ENCODE results near the gene DNAJC27.

DNAJC27 gene

DNA sequence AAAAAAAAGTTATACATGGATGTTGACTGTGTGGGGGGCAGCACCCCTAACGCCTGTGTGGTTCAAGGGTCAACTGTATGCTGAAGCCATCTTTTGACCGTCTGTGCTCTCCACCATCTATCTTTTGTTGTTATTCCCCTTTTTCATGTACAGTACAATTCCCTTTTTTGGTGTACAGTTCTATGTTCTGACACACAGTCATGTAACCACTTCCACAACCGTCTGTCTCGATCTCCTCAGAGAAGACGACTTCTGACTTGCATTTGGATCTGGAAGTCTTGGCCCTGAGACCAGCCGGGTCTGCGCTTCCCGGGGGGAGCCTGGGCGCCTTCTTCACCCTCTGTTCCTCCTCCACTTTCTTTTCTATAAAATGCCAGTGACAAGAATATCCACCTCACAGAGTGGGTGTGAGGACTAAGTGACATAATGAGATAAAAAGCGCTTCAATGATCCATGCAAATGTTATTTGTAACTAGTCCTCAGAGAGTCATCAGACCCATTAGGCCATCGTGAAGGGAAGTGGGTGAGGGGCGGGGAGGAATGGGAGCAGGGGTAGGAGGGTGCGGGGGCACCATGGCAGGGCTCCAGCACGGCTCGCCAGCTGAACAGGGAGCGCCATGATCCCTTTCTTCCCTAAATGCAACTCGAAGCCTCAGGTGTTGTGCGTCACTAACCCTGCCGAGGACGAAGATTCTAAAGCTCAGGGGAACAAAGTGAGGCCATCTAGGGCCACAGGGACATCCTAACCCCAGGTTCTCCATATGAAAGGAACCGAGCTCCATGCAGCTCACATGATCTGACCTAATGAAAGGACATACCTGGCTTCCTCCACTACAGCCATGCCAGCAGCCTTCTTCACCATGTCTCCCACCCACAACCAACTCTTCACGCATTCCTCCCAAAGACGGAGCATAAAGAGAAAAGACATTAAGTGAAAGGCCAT, 68.3 kb downstream of the DNAJC27 start:
- DNase-seq: peak in 1 of 2 donors; percentile 31

- DNase-seq: no peak
Observed at GRCh38 chr2:24899361-24899910, 72.3 kb downstream of the DNAJC27 start.

DNA sequence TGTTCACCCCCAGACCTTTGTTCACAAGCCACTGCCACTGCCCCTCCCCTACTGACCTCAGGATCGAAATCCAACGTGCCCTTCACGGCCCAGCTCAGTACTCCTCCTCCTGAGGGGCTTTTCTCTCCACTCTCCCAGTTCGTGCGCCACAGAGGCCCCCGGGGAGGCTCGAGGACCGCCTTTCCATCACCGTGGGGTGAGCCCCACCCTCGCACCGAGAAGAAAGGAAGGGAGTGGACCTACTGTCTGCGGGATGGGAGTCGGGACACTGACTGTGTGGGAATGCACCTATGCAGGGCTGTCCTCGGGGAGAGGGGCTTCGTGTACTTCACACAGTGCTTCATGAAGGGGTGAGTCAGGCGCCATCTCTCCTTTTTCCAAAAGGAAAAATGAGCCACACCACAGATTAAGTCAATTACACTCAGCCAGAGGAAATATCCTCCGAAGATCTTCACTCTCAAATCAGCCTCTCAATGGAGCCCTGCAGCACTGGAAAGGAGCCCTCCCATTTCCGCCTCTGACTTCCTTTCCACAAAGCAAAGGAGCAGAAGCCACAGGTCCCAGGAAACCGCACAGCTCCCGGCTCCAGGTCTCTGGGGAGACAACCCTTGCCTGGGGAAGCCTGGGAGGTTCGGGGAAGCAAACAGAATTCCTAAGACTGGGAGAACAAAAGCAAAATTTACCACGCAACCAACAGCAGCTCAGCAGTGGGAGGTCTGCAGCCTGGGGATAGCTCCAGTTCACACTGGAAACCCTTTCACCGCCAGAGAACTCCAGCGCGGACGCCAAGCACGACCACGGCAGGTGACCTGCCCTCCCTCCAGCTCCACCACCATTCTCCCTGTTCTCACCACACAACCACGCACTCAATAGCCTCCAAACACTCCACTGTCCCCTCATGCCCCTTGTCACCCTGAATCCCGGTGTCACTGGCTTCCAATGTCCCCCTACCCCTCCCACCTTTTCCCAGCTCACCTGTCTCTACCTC, 73.3 kb downstream of the DNAJC27 start:
- DNase-seq: no peak

GRCh38 chr2:24894750-24895149, 77.0 kb downstream of the DNAJC27 start:
- no peak for DNase-seq

- no peak for DNase-seq
Observed at GRCh38 chr2:24893934-24894333, 77.8 kb downstream of the DNAJC27 start.

Data from inflammatory macrophage (primary cell).